T-helper 2 cell (primary cell): ENCODE results near the gene GTPBP1.

Experiments
- DNase-seq, 5 experiments: peaks; one replicate each; pipeline versions ENCODE4 v3.0.0 to v3.0.0-alpha.2; 2012 to 2022

GTPBP1 gene

DNA sequence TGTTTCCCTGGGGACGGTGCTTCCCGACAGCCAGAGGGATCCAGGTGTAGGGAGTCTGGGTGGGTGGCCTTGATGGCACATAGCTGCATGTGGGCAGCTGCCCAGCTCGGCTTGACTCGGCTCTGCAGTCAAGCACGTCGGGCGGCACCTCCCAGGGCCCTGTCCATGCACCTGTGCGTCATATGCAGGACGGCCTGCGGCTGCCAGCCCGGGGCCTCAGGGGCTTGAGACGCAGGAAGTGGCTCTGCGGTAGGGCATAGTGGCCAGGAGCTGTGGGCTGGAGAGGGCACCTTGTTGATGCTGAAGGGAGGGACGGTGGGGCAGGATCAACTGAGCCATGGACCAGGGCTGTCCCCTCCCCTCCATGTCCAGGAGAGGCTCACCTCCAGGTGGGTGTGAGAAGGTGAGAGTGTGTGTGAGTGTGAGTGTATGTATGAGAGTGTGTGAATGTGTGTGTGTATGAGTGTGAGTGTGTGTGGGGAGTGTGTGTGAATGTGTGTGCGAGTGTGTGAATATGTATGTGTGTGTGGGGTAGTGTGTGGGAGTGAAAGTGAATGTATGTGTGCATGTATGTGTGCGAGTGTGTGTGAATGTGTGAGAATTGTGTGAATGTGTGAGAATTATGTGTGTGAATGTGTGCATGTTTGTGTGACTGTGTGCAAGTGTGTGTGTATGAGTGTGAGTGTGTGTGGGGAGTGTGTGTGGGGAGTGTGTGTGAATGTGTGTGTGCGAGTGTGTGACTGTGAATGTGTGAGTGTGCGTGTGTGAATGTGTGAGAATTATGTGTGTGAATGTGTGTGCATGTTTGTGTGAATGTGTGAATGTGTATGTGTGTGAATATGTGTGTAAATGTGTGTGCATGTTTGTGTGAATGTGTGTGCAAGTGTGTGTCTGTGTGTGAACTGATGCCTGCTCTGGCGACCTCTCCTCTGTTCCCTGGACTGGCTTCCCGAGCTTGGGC lies 55.7 kb downstream of the GTPBP1 start:
- no peak for DNase-seq

DNA sequence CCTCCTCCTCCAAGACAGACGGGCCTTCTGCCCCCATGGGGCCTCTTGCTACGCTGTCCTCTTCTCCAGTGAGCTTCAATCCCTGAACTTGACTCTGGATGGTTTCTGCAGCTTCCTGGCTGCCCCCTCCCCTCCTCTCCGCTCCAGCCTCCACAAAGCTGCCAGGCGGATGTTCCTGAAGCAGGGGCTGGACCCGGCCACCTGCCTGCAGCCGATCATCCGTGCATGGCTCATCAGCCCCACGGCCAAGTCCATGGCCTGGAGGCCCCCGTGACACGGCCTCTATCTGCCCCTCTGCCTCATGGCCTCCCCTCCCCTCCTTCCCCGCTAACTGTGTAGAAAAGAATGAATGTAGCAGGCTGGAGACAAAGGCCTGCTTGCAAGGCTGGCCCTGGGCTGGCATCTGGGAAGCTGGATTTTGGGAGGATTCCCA lies 56.8 kb downstream of the GTPBP1 start:
- no peak for DNase-seq

DNA sequence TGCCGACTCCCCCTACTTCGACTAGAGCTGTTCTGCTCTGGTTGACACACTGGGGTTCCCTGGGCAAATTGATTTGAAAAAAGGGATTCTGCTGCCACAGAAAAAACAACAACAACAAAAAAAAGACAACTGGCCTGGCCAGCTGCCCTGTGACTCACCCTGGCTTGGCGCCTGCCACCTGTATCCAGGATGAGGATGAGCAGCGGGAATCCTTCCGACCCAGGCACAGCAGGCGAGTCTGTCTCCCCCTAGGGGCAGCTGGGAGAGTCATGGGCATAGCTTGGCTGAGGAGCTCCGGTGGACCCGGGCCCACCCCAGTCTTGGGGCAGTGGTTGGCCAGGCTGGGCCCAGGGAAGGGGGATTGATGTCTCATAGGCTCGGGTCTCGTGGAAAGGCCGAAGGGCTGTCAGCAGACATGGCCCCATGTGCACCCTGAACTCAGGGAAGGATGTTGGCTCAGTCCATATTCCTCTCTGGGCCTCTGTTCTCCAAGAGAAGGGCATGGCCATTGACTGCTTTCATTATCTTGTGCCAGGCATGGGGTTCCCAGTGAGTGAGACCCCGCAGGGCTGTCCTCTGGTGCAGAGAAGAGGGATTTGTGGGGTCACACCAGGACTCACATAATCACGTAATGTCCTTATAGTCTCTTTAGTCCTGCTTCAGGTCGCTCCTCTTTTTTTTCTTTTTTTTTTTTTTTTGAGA lies 60.5 kb downstream of the GTPBP1 start:
- peak in 2 of 5 experiments; percentile 22 to 35 for DNase-seq

DNA sequence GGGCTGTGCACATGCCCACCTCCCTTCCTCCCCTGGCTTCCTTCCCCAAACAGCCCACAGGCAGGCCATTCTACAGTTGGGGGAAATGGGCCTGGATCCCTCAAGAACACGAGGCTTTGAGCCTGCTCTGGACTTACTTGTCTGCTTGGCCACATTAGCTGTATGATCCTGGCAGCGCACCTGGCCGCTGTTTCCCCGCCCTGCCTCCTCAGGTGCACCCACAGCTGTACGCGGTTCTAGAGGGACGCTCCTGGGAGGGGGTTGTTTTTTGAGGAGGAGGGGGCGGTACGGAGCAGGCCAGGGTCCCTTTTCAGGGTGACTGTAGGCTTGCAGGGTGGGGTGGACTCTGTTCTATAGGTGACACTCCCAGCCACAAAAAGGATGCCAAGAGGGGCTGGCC lies 61.6 kb downstream of the GTPBP1 start:
- no peak for DNase-seq

DNA sequence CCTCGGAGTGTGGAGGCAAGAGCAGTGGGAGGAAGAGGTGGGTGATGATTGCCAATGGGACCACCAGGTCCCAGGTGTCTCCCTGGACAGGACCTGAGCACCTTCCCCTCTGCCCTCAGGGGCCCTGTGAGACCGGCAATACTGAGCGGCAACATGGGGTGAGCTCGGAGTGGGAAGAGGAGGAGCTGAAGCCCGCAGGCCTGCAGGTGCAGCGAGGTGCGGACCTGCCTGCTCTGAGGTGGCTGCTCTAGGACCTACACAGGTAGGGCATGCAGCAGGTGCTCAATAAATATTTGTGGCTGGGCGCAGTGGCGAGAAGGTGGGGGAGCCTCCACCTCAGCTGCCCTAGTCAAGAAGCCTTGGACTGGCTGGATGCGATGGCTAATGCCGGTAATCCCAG lies 62.3 kb downstream of the GTPBP1 start:
- DNase-seq: no peak

DNA sequence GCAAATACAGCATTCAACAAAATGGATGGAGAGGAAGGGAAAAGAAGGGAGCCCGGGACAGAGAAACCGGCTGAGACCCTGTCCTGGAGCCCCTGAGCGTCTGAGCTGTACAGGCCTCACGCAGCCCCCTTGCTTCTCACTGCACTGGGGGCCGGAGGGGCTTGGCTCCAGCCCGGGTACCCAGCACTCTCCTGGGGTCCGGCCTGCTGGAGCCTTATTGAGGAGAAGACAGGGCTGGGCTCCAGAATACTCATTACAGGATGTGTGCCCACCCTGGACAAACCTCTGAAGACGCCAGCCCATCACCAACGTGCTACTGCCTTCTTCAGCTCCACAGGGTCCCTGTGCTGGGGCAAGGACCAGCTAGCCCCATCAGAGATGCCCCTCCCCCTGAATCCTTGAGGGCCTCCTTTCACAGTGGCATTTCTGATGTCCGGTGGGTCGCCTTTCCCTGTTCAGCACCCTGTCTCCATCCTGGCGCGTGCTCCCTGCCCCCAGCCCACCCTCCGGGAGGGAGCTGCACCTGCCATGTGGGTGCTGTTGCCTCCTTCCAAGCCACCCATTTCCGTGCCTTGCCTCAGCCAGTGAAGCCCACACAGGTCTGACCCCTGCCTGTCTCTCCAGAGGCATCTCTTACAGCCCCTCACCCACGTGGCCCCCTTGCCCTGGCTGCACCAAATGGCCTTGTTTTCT lies 64.7 kb downstream of the GTPBP1 start:
- DNase-seq: no peak

DNA sequence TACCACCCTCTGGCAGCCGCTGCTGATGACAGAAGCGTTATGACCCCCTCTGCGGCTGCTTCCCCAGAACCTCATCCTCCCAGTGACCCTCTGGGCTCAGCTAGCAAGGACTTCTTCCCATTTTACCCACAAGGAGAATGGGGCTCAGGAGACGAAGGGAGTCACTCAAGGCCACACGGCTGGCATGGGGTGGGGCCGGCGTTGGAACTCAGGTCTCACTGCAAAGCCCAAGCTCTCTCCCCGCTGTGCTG lies 66.8 kb downstream of the GTPBP1 start:
- DNase-seq: no peak

DNA sequence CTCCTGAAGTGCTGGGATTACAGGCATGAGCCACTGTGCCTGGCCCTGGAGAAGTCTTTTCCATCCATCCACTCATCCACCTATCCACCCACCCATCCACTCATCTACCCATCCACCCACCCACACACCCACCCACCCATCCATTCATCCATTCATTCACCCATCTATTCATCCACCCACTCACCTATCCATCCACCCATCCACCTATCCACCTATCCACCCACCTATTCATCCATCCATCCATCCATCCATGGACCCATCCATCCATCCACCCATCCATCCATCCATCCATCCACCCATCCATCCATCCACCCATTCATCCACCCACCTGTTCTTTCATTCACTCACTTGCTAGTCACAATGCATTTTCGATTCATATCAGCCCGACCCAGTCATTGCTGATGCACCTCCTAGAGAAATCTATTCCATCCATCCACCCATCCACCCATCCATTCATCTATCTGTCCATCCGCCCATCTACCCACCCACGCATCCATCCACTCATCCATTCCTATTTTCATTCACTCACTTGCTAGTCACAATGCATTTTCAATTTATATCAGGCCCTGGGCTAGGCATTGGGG lies 67.7 kb downstream of the GTPBP1 start:
- DNase-seq: no peak

DNA sequence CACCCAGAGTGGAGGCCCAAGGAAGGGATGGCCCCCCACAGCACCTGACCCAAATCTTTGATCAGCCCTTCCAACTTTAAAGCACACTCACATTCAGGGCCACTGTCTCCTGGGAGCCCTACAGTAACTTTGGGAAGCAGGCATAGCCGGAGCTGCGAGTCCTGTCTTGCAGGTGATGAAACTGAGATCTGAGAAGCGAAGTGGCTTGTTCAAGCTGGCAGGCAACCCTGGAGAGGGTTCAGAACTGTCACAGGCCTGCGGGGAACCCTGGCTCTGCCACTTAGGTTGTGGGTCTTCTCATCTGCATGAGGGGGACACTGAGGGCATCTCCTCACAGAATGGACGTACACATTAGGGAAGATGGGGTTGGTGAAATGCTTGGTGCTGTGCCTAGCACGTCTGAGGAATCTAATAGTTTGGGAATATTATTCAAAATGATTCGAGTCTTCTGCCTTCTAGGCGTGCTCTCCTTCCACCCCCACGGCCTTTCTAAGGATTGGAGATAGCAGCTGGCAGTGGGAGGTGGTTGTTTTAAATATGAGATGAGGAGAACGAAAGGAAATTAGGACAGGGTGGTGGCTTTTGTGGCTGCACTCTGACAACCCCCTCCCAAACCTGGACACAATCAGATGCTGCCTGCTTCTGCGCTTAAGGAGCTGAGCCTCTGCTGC lies 68.9 kb downstream of the GTPBP1 start:
- no peak for DNase-seq

DNA sequence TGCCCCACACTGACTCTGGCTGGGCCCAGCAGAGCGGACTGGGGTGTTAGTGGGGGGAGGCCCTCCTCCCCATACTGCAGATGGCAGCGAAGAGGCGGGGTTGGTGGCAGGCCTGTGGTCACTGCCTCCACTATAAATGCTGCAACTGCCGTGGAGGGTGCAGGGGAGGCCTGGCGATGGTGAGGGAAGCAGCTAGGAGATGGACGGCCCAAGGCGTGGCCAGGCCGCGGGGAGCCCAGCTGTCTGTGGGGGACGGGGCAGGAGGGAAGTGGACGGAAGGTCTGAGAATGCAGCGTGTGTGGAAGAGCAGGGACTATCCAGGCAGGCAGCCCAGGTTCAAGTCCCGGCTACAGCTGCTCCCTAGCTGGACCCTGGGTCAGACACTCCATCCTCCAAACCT lies 69.9 kb downstream of the GTPBP1 start:
- no peak for DNase-seq

DNA sequence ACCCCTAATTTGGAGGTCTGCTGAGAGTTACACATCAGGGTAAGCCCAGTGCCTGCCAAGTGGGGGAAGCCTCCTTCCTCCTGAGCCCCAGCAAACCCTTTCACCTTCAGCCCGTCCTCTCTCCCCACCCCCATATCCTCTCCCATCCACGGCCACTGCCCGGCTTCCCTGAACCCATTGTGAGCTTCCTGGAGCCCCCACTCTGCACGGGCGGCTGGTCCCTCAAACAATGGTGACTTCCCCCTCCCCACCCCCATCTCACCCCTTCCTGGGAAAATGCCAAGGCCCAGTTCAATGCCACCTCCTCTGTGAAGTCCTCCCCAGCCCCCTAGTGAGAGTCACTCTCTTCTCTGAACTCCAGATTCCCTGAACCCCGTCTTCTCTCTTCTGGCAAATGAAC lies 70.3 kb downstream of the GTPBP1 start:
- no peak for DNase-seq

DNA sequence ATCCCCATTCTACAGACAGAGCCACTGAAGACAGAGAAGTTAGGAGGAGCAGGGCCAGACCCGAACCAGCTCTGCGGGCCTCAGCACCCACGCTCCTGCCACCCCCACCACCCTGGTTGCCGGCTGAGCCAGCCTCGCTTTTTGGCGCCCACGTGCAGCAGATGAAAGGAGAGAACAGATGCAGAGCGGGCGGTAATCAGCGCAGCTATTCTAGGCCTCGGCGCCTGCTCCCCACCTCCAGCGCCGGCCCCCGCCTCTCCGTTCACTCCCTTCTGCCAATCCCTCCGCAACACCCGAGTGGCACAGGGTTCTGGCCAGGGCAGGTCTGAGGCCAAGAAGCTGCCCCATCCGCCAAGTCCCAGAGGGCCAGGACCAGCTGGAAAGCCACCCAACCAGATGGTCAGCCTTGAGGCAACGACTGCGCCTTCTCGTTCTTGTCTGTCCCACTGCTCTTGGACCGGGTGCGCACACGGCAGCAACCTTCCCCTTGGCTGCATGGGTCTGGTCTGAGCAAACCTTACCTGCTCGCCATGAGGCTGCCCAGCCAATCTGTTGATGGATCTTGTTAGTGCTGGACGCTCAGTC lies 71.4 kb downstream of the GTPBP1 start:
- DNase-seq: no peak

DNA sequence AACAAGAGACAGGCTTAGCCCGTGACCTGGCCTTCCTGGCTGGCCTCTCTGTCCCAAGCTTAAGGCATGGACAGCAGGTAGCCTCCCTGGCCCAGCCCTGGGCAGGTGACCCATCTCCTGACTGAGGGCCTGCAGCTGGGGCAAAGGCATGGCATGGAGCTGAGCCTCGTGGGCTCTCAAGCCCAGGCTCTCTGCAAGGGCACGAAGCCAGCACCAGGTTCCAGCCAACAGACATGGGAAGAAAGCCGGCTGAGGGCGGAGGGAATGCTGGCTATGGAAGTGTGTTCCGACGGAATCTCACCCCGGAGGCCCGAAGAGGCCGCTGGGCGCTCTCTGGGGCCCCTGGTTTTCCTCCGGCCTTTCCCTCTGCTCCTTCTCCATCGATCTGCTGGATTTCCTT lies 75.3 kb downstream of the GTPBP1 start:
- DNase-seq: no peak

DNA sequence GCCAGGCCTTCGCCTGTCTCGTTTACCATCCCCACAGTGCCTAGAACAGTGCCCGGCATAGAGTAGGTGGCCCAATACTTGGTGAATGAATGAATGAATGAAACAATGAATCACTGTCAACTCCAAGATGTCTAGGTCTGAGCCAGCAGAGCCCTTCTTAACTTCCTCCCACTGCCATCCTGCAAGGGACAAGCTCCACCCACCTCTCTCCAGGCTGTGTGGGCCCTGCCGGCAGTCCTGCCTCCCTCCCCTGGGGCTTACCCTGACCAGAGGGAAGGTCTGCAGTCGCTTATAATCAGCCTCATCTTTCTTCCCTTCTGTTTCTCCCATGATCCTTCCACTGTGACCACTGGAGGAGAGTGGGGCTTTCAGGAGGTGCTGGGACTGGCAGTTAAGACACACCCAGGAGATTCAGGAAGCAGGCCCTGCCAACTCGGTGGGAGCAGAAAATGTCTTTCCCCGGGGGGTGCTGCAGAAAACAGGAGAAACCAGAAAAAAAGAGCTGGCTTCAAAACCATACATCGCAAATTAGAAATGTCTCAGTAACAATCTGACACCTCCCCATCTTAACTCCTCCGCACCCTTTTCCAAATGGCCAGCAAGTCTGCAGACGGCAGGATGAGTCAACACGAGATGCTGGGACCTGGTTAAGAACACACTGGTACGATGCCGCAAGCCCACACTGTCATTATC lies 76.8 kb downstream of the GTPBP1 start:
- DNase-seq: peak in 1 of 5 experiments; percentile 22
